CD4-positive, CD25-positive, alpha-beta regulatory T cell (primary cell): ENCODE measurements around the gene TMEM185B. TPM values are rescaled to one million over a fixed set of nuclear protein-coding genes. Genes with fewer than 3 reads are reported as not detected.

Source experiments
- ATAC-seq, 2 donors: fragments of 150-1000 bp; cut with Tn5 transposase; one replicate each; pipeline ENCODE4 v1.10.0; 2021; ENCODE audit warnings: low read depth in 2 of 2, moderate number of reproducible peaks in 2 of 2, moderate library complexity in 1 of 2
- DNase-seq, 3 donors: peaks; one replicate each; pipeline versions ENCODE4 v3.0.0 to v3.0.0-alpha.2; 2012 to 2022; ENCODE audit warnings: mixed read lengths in 1 of 3
- H3K27ac ChIP-seq: one replicate; pipeline ENCODE4 v1.7.0; 2013; ENCODE audit warnings: mild to moderate bottlenecking, low read length; ENCODE audit not compliant: insufficient read depth, poor library complexity, severe bottlenecking
- H3K27me3 ChIP-seq: one replicate; pipeline ENCODE4 v1.7.0; 2013; ENCODE audit warnings: low read length; ENCODE audit not compliant: control insufficient read depth, insufficient read depth
- H3K36me3 ChIP-seq: one replicate; pipeline ENCODE4 v1.7.0; 2013; ENCODE audit warnings: mild to moderate bottlenecking, low read length, moderate library complexity; ENCODE audit not compliant: control insufficient read depth, insufficient read depth
- H3K4me1 ChIP-seq: 2 replicates; pipeline ENCODE4 v1.7.0; 2013; ENCODE audit warnings: mild to moderate bottlenecking, low read length; ENCODE audit not compliant: insufficient read depth, control insufficient read depth, poor library complexity, severe bottlenecking
- H3K4me3 ChIP-seq: one replicate; pipeline ENCODE4 v1.7.0; 2013; ENCODE audit warnings: low read depth, mild to moderate bottlenecking, low read length, moderate library complexity
- H3K9me3 ChIP-seq, 2 experiments: 1 replicate in 1 of 2; 2 replicates in 1 of 2; pipeline ENCODE4 v1.7.0; 2013; ENCODE audit warnings: low read length in 2 of 2, mild to moderate bottlenecking in 1 of 2, moderate library complexity in 1 of 2; ENCODE audit not compliant: control insufficient read depth in 2 of 2
- H3K27ac Mint-ChIP-seq, 3 donors: one replicate each; pipeline ENCODE4 v1.8.0; 2020 to 2022; ENCODE audit warnings: mild to moderate bottlenecking in 3 of 3, mixed read lengths in 3 of 3, moderate library complexity in 2 of 3
- H3K27me3 Mint-ChIP-seq: one replicate; pipeline ENCODE4 v1.8.0; 2022; ENCODE audit warnings: mild to moderate bottlenecking, mixed read lengths
- H3K36me3 Mint-ChIP-seq: one replicate; pipeline ENCODE4 v1.8.0; 2020; ENCODE audit warnings: mixed read lengths
- H3K4me1 Mint-ChIP-seq, 4 donors: one replicate each; pipeline ENCODE4 v1.8.0; 2020 to 2022; ENCODE audit warnings: mixed read lengths in 4 of 4, mild to moderate bottlenecking in 1 of 4
- H3K4me3 Mint-ChIP-seq, 4 donors: one replicate each; pipeline ENCODE4 v1.8.0; 2020 to 2022; ENCODE audit warnings: mild to moderate bottlenecking in 4 of 4, mixed read lengths in 4 of 4, moderate library complexity in 3 of 4
- H3K9me3 Mint-ChIP-seq, 7 donors: one replicate each; pipeline ENCODE4 v1.8.0; 2020 to 2022; ENCODE audit warnings: mixed read lengths in 7 of 7, mild to moderate bottlenecking in 3 of 7, moderate library complexity in 2 of 7
- polyA plus RNA-seq, 4 donors: library from polyadenylated mRNA; unstranded; fragments of 300-500 nt; fragmentation: Illumina TruSeq; gene quantifications; one replicate each; pipeline ENCODE4 v1.2.3, GENCODE V29; 2021
- total RNA-seq: library from RNA; stranded (reverse); gene quantifications from one replicate; pipeline ENCODE4 v1.2.3, GENCODE V29; 2022

Gene TMEM185B
- total and polyA plus RNA-seq, 5 donors from 2014 or later, result 15.6 to 23.3 (median 17.7) TPM

DNA sequence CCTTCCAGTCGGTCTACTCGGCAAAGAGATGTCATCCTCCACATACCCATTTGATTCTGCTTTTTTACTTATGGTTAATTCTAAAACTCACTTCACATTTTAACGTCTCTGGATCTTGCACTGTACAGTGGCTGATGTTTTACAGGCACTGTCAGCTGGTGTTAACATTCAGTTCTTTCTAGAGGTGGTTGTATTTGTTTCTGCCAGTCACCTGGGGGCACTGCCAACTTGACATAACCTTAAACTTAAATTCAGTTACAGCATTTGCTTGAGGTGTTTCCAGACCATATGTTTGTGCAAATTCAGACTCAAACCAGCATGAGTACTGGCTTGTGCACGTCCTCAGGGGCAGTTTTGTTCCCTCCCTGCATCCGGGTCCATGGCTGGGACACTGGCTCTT lies 5.3 kb upstream of the TMEM185B start:
- peaks cover 49% of the 10 kb centered on the region for H3K4me1 ChIP-seq
- no peaks in the 10 kb centered on the region for H3K27me3 ChIP-seq
- no peaks in the 10 kb centered on the region for H3K9me3 ChIP-seq
- peaks cover 18 to 76% (median 57%) of the 10 kb centered on the region in 4 donors for H3K4me1 Mint-ChIP-seq
- peak overlapping the region in 2 of 4 donors; percentile 27 to 91 for H3K4me3 Mint-ChIP-seq
- peaks cover 4% of the 10 kb centered on the region for H3K27me3 Mint-ChIP-seq
- peak overlapping the region; percentile 6 to 92 (median 34) for H3K27ac Mint-ChIP-seq
- no peak overlapping the region for H3K4me3 ChIP-seq
- no peak overlapping the region for H3K27ac ChIP-seq
- ATAC-seq (no peak), DNase-seq (peak in 2 of 3 donors; percentile 13 to 68)
- H3K9me3 Mint-ChIP-seq, result peaks cover 0 to 2% (median 0%) of the 10 kb centered on the region in 7 donors
- H3K36me3 Mint-ChIP-seq, result no peaks in the 10 kb centered on the region
- H3K36me3 ChIP-seq, result no peaks in the 10 kb centered on the region

DNA sequence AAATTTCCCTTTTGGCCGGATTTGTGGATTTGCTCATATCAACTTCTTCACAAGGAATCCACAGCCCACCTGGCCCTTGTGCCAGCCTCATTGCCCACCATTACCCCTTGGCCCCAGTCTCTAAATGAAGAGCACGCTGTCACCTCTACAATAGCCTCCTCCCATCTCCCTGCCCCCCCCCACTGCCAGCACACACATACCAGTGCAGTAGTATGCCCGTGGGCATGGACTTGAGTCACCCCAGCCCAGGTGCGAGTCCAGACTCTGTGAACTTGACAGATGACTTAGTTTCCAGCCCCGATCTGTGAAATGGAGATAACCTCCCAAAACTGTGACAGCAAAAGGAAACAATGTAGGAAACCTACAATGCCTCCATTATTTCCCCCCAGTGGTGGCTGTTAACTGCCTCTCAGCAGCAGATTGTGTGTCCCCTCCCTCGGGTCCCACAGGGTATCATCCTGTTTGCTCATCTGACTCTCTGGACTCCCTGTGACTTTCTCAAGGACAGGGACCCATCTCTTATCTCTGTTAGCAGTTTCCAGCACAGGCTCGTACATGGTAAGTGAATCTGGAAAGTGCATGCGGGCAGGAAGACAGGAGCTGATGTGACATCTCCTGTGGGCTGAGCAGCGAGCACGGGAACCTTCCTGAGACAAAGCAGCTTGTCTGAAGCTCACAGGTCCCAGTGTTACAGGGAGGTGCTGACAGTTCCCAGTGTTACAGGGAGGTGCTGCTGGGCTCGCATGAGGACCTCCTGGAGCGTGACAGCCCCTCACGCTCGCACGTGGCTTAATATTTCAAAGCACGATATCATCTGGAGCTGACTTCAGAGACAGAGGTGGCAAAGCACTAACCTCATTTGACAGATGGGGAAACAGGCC lies 4.2 kb upstream of the TMEM185B start:
- H3K36me3 ChIP-seq, result no peaks in the 10 kb centered on the region
- H3K4me3 ChIP-seq, result no peak overlapping the region
- no peak overlapping the region for H3K27ac ChIP-seq
- Mint-ChIP-seq H3K4me3 (peak overlapping the region in 2 of 4 donors; percentile 27 to 61), H3K9me3 (peaks cover 0 to 2% (median 0%) of the 10 kb centered on the region in 7 donors), H3K27me3 (peaks cover 4% of the 10 kb centered on the region), H3K4me1 (peaks cover 9 to 68% (median 49%) of the 10 kb centered on the region in 4 donors), H3K27ac (peak overlapping the region in 2 of 3 donors; percentile 6 to 89), H3K36me3 (no peaks in the 10 kb centered on the region)
- peaks cover 51% of the 10 kb centered on the region for H3K4me1 ChIP-seq
- DNase-seq (no peak), ATAC-seq (no peak)
- H3K27me3 ChIP-seq, result no peaks in the 10 kb centered on the region
- H3K9me3 ChIP-seq, result no peaks in the 10 kb centered on the region

DNA sequence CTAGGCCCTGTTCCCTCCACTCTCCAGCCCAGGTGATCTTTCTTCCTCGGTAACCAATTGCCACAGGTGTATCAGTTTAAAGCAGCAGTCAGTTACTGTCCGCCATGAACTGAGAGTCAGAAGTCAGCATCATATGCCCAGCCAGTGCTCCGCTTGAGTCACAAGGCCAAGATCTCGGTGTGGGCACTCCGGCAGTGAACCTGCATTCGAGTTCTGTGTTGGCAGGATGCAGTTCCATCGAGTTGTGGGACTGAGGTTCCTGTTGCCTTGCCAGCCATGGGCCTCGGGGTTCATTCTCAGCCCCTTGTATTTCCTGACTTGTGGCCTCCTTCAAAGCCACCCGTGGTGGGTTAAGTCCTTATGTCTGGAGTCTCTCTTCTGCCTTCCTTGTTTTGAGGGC lies 3.1 kb upstream of the TMEM185B start:
- Histone ChIP-seq H3K4me1 (peaks cover 51% of the 10 kb centered on the region), H3K36me3 (no peaks in the 10 kb centered on the region)

DNA sequence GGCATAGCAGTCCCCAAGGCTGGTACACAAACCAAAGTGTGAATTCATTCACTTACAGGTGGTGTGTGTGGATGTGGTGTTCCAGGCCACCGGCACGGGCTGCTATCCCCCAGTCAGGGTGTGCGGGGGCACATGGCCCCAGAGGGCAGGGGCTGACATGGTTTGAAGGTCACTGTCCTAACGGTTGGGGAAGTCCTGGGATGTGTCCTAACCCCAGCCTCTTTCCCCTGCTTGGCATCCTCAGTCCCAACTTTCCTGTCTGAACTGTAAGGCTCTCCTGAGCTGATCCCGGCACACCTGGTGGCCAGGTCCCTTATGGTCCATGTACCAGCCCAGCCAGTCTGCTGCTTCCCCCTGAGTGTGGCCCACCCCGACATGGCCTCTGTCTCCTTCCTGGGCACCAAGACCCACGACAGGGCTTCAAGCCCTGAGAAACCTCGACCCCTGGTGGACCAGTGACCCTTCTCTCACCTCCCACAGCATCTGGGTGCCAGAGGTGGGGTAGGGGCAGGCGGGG lies 2.4 kb upstream of the TMEM185B start:
- Mint-ChIP-seq H3K9me3 (peaks cover 0 to 5% (median 0%) of the 10 kb centered on the region in 7 donors), H3K27ac (peak overlapping the region in 1 of 3 donors; percentile 38), H3K4me1 (peaks cover 12 to 68% (median 53%) of the 10 kb centered on the region in 4 donors), H3K36me3 (peaks cover 9% of the 10 kb centered on the region), H3K27me3 (peaks cover 4% of the 10 kb centered on the region), H3K4me3 (peak overlapping the region; percentile 46 to 91 (median 69))
- Histone ChIP-seq H3K27me3 (no peaks in the 10 kb centered on the region), H3K36me3 (peaks cover 3% of the 10 kb centered on the region), H3K4me3 (no peak overlapping the region), H3K27ac (no peak overlapping the region), H3K4me1 (peaks cover 48% of the 10 kb centered on the region), H3K9me3 (no peaks in the 10 kb centered on the region)
- no peak for ATAC-seq
- DNase-seq, result no peak

More for the DNA sequence above, 3.1 kb upstream of the TMEM185B start:
- H3K9me3 ChIP-seq, result no peaks in the 10 kb centered on the region
- Mint-ChIP-seq H3K27me3 (peaks cover 4% of the 10 kb centered on the region), H3K9me3 (peaks cover 0 to 5% (median 0%) of the 10 kb centered on the region in 7 donors), H3K27ac (peak overlapping the region in 1 of 3 donors; percentile 73), H3K36me3 (peaks cover 1% of the 10 kb centered on the region), H3K4me3 (peak overlapping the region in 3 of 4 donors; percentile 21 to 91 (median 88)), H3K4me1 (peaks cover 5 to 68% (median 51%) of the 10 kb centered on the region in 4 donors)
- H3K27ac ChIP-seq, result no peak overlapping the region
- no peak overlapping the region for H3K4me3 ChIP-seq
- DNase-seq (no peak), ATAC-seq (no peak)
- no peaks in the 10 kb centered on the region for H3K27me3 ChIP-seq

DNA sequence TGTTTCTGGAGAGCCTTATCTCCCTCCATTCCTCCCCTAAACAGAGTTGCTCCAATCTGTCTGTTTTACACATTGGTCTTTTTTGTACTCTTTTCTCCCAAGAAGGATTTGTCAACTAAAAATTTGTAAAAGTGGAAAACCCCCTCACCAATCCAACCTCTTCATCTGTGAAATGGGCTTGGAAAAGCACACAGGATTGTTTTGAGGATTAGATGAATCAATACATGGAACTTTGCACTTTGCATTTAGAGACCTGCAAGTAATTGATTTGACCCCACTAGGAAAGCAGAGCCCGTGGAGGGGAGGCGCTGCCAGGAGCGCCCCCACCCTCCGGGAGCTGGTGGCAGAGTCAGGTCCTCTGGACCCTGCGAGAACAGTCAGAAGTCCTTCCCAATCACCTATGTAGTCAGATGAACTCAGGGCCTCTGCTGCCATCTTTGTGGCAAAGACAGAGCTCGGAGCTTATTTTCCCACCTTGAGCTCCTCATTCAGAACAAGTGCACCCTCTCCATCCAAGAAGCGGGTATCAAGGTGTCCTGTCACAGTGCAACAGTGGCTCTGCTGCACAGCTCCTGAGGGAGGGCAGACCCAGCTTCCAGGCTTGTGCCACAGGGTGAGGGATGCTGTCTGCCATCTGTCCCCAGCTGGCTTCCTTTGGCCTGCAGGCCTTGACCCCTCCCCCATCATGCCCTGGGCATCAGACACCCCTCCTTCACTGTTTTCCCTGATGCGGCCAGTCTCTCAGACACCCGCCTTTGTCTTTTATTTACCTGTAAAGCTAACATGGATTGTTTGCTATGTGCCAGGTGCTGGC lies 1.7 kb upstream of the TMEM185B start:
- peaks cover 0 to 5% (median 0%) of the 10 kb centered on the region in 7 donors for H3K9me3 Mint-ChIP-seq
- Histone ChIP-seq H3K27me3 (no peaks in the 10 kb centered on the region), H3K9me3 (no peaks in the 10 kb centered on the region), H3K27ac (no peak overlapping the region), H3K4me1 (peaks cover 41% of the 10 kb centered on the region), H3K4me3 (no peak overlapping the region), H3K36me3 (peaks cover 7% of the 10 kb centered on the region)
- H3K27ac Mint-ChIP-seq, result peak overlapping the region in 2 of 3 donors; percentile 46 to 84
- ATAC-seq (no peak), DNase-seq (no peak)
- peaks cover 13% of the 10 kb centered on the region for H3K36me3 Mint-ChIP-seq
- H3K4me3 Mint-ChIP-seq, result peak overlapping the region; percentile 87 to 91 (median 91)
- peaks cover 1% of the 10 kb centered on the region for H3K27me3 Mint-ChIP-seq
- H3K4me1 Mint-ChIP-seq, result peaks cover 9 to 68% (median 54%) of the 10 kb centered on the region in 4 donors

DNA sequence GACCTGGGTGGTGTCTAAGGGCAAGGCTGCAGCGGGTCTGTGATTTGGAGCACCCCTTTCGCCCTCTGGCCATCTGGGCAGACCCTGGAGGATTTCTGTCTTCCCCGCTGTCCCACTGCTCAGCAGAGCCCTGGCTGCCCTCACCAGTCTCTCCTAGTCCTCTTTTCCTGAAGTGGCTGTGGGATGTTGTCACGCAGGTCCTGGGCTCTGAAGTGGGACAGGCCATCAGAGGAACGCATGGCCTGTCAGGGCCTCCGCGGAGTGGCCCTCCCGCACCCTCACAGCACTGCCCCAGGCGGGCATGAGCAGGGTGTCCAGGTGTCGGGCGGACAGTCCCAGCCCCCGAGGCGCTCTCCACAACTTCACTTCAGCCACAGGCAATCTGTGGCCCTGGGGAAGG lies 1.1 kb upstream of the TMEM185B start:
- peak overlapping the region; percentile 87 to 91 (median 91) for H3K4me3 Mint-ChIP-seq
- no peaks in the 10 kb centered on the region for H3K27me3 ChIP-seq
- peak overlapping the region; percentile 84 to 94 (median 93) for H3K27ac Mint-ChIP-seq
- H3K27ac ChIP-seq, result no peak overlapping the region
- peak overlapping the region; percentile 61 for H3K4me3 ChIP-seq
- H3K4me1 ChIP-seq, result peaks cover 34% of the 10 kb centered on the region
- DNase-seq (no peak), ATAC-seq (no peak)
- H3K27me3 Mint-ChIP-seq, result no peaks in the 10 kb centered on the region
- H3K9me3 ChIP-seq, result no peaks in the 10 kb centered on the region
- H3K36me3 ChIP-seq, result peaks cover 11% of the 10 kb centered on the region
- peaks cover 13% of the 10 kb centered on the region for H3K36me3 Mint-ChIP-seq
- H3K4me1 Mint-ChIP-seq, result peaks cover 7 to 67% (median 51%) of the 10 kb centered on the region in 4 donors
- H3K9me3 Mint-ChIP-seq, result peaks cover 0 to 5% (median 0%) of the 10 kb centered on the region in 7 donors
